Keratinocyte (primary cell): Measurements from ENCODE around the gene FMR1NB. TPM values are rescaled to one million over a fixed set of nuclear protein-coding genes. Genes with fewer than 3 reads are reported as not detected.

Source experiments
- DNase-seq: peaks from one replicate; pipeline ENCODE4 v3.0.0-alpha.2; 2011; ENCODE audit warnings: low read depth, missing footprints, low spot score
- FAIRE-seq: peaks from 2 replicates; lab custom pipeline; 2011; peaks lifted over from hg19 to GRCh38; lab: Jason Lieb, UNC
- H2AFZ ChIP-seq: 2 replicates; pipeline ENCODE4 v1.6.0; 2012; ENCODE audit warnings: low read length, control low read depth, inconsistent platforms; ENCODE audit not compliant: control insufficient read depth
- H3K27ac ChIP-seq: 2 replicates; pipeline ENCODE4 v1.5.1; 2011; ENCODE audit warnings: low read length; ENCODE audit not compliant: control insufficient read depth, insufficient read depth
- H3K27me3 ChIP-seq: 3 replicates; pipeline ENCODE4 v1.6.0; 2011; ENCODE audit warnings: low read length; ENCODE audit not compliant: control insufficient read depth, insufficient read depth; ENCODE audit errors: extremely low read depth
- H3K36me3 ChIP-seq, 2 experiments: 2 replicates in 1 of 2; 3 replicates in 1 of 2; pipeline ENCODE4 v1.5.1; 2011; ENCODE audit warnings: low read length in 2 of 2, mild to moderate bottlenecking in 1 of 2; ENCODE audit not compliant: control insufficient read depth in 2 of 2, insufficient read depth in 2 of 2; ENCODE audit errors: extremely low read depth in 1 of 2
- H3K4me1 ChIP-seq: 3 replicates; pipeline ENCODE4 v1.5.1; 2011; ENCODE audit warnings: low read length; ENCODE audit not compliant: control insufficient read depth, insufficient read depth; ENCODE audit errors: extremely low read depth
- H3K4me2 ChIP-seq: 3 replicates; pipeline ENCODE4 v1.6.0; 2011; ENCODE audit warnings: low read depth, low read length; ENCODE audit not compliant: control insufficient read depth, insufficient read depth; ENCODE audit errors: extremely low read depth
- H3K4me3 ChIP-seq, 3 experiments: fragments of 200-600 bp in 1 of 3; sonication (generic) in 1 of 3; 2 replicates in 2 of 3; 3 replicates in 1 of 3; pipeline ENCODE4 v1.5.1; 2011 to 2016; ENCODE audit warnings: low read length in 3 of 3, mild to moderate bottlenecking in 3 of 3, control low read depth in 2 of 3, inconsistent platforms in 1 of 3, low read depth in 1 of 3, mixed read lengths in 1 of 3, mixed run types in 1 of 3, moderate library complexity in 1 of 3; ENCODE audit not compliant: control insufficient read depth in 2 of 3, insufficient read depth in 2 of 3; ENCODE audit errors: extremely low read depth in 1 of 3
- H3K79me2 ChIP-seq: 2 replicates; pipeline ENCODE4 v1.6.0; 2012; ENCODE audit warnings: low read length; ENCODE audit not compliant: control insufficient read depth, insufficient read depth
- H3K9ac ChIP-seq: 3 replicates; pipeline ENCODE4 v1.6.0; 2011; ENCODE audit warnings: low read length; ENCODE audit not compliant: control insufficient read depth, insufficient read depth; ENCODE audit errors: extremely low read depth
- H3K9me1 ChIP-seq: 3 replicates; pipeline ENCODE4 v1.6.0; 2011; ENCODE audit warnings: low read length; ENCODE audit not compliant: control insufficient read depth, insufficient read depth; ENCODE audit errors: extremely low read depth
- H3K9me3 ChIP-seq: 2 replicates; pipeline ENCODE4 v1.5.1; 2012; ENCODE audit warnings: low read depth, low read length; ENCODE audit not compliant: control insufficient read depth
- H4K20me1 ChIP-seq: 3 replicates; pipeline ENCODE4 v1.6.0; 2011; ENCODE audit warnings: low read length; ENCODE audit not compliant: control insufficient read depth, insufficient read depth; ENCODE audit errors: extremely low read depth
- EZH2 ChIP-seq: IDR thresholded peaks from one replicate; pipeline ENCODE4 v1.6.1; 2012; ENCODE audit warnings: inconsistent platforms, mild to moderate bottlenecking, low read length, moderate library complexity
- dilution Hi-C: fragments of 300-500 bp; cut with MboI; formaldehyde crosslinking; loops from one replicate; pipeline ENCODE4 v1.7.0; 2020; ENCODE audit warnings: low sequenced_read_pairs; ENCODE audit not compliant: extremely low pct_ligation_motif_present
- polyA plus RNA-seq, 5 experiments: library from polyadenylated mRNA; depleted of rRNA in 3 of 5; stranded (reverse) in 3 of 5; stranded (forward) in 1 of 5; unstranded in 1 of 5; fragments of >200 nt; gene quantifications; 1 replicate in 1 of 5; 2 replicates in 3 of 5; 3 replicates in 1 of 5; pipeline versions ENCODE4 v1.2.1 to v1.2.3, GENCODE V29; 2011 to 2012; ENCODE audit warnings: missing spikeins in 2 of 5, low read depth in 1 of 5, low replicate concordance in 1 of 5
- TF ChIP-seq, protein P1 (sequence below), 3 experiments: IDR thresholded peaks in 1 of 3; conservative IDR thresholded peaks in 1 of 3; optimal IDR thresholded peaks in 1 of 3; 2 replicates in 2 of 3; 3 replicates in 1 of 3; pipeline versions ENCODE3 to v1.5.1; 2011; ENCODE audit warnings: low read length in 3 of 3, mild to moderate bottlenecking in 3 of 3, moderate library complexity in 2 of 3, control low read depth in 1 of 3, inconsistent platforms in 1 of 3; ENCODE audit not compliant: insufficient read depth in 2 of 3; ENCODE audit errors: extremely low read depth in 1 of 3

Gene FMR1NB
- polyA plus RNA-seq, 1 donor (not counting 4 experiments of a cell fraction or from before 2014, with no cell fraction given), result not detected

DNA sequence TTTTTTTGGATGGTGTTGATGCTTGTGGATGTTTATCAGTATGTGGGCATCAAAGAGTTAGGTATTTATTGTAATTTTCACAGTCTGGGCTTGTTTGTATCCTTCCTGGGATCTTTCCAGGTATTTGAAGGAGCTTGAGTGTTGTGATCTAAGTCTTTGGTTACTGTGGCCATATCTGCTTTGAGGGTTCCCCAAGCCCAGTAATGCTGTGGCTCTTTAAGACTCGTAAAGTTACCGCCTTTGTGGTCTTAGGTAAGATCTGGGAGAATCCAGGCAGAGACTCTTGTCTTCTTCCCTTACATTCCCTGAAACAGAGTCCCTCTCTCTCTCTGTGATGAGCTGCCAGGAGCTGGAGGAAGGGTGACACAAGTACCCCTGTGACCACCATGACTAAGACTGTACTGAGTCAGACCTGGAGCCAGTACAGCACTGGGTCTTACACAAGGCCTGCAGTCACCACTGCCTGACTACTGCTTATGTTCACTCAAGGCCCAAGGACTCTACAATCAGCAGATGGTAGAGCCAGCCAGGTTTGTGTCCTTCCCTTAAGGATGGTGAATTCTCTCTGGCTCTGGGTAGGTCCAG lies 62.2 kb downstream of the FMR1NB start:
- no peak for TF ChIP-seq EZH2
- TF ChIP-seq, protein P1, sequence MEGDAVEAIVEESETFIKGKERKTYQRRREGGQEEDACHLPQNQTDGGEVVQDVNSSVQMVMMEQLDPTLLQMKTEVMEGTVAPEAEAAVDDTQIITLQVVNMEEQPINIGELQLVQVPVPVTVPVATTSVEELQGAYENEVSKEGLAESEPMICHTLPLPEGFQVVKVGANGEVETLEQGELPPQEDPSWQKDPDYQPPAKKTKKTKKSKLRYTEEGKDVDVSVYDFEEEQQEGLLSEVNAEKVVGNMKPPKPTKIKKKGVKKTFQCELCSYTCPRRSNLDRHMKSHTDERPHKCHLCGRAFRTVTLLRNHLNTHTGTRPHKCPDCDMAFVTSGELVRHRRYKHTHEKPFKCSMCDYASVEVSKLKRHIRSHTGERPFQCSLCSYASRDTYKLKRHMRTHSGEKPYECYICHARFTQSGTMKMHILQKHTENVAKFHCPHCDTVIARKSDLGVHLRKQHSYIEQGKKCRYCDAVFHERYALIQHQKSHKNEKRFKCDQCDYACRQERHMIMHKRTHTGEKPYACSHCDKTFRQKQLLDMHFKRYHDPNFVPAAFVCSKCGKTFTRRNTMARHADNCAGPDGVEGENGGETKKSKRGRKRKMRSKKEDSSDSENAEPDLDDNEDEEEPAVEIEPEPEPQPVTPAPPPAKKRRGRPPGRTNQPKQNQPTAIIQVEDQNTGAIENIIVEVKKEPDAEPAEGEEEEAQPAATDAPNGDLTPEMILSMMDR (optimal IDR thresholded peaks at IDR 0.05 in 1 of 3, IDR thresholded peaks at IDR 0.05 in 1 of 3, conservative IDR thresholded peaks at IDR 0.05 in 1 of 3; ENCODE audit: extremely low read depth in 1 of 3, insufficient read depth in 2 of 3, low read length in 3 of 3), result no peak
- Histone ChIP-seq H3K4me3 (no peak overlapping the region), H3K36me3 (no peaks in the 10 kb centered on the region), H3K4me1 (no peaks in the 10 kb centered on the region), H3K27ac (no peak overlapping the region), H3K9me3 (no peaks in the 10 kb centered on the region), H2AFZ (no peak overlapping the region), H3K27me3 (no peaks in the 10 kb centered on the region), H3K4me2 (no peak overlapping the region), H4K20me1 (no peaks in the 10 kb centered on the region), H3K79me2 (no peaks in the 10 kb centered on the region), H3K9me1 (no peaks in the 10 kb centered on the region), H3K9ac (no peak overlapping the region)
- no peak for FAIRE-seq
- DNase-seq, result no peak
- dilution Hi-C loops, result no loop called here

DNA sequence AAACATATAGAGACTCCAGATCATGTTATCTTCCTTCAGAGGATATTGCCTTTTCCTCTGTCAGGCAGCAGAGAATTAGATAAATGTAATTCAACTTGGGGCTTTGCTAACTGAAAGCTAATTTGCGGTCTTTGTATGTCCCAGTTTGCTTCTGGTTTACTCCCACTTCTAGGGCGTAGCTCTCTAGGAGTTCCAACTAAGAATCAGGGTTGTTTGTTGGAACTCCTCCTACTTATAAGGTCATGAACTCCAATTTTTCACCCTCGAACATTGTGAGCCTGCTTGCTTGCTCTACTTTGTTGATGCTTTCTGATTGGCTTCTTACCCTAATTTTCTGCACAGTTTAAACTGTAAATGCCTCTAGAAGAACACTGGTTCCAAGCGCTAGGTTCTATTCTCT lies 66.1 kb downstream of the FMR1NB start:
- Histone ChIP-seq H4K20me1 (no peaks in the 10 kb centered on the region), H2AFZ (no peak overlapping the region), H3K36me3 (no peaks in the 10 kb centered on the region), H3K9ac (no peak overlapping the region), H3K9me3 (no peaks in the 10 kb centered on the region), H3K27ac (no peak overlapping the region), H3K79me2 (no peaks in the 10 kb centered on the region), H3K9me1 (no peaks in the 10 kb centered on the region), H3K4me3 (no peak overlapping the region), H3K4me1 (no peaks in the 10 kb centered on the region), H3K27me3 (no peaks in the 10 kb centered on the region), H3K4me2 (no peak overlapping the region)
- TF ChIP-seq EZH2, result no peak
- TF ChIP-seq, protein P1 (optimal IDR thresholded peaks at IDR 0.05 in 1 of 3, IDR thresholded peaks at IDR 0.05 in 1 of 3, conservative IDR thresholded peaks at IDR 0.05 in 1 of 3; ENCODE audit: extremely low read depth in 1 of 3, insufficient read depth in 2 of 3, low read length in 3 of 3), result no peak
- no peak for DNase-seq
- FAIRE-seq, result no peak
- dilution Hi-C loops, result no loop called here
